GM12874 (cell line): Measurements from ENCODE around the gene POFUT1.

Source experiments
- TF ChIP-seq, protein P1 (sequence below): IDR thresholded peaks from 2 replicates; pipeline ENCODE4 v1.5.1; 2011; ENCODE audit warnings: low read depth, mild to moderate bottlenecking, control low read depth, low read length, moderate library complexity; ENCODE audit not compliant: insufficient read depth

Gene POFUT1

DNA sequence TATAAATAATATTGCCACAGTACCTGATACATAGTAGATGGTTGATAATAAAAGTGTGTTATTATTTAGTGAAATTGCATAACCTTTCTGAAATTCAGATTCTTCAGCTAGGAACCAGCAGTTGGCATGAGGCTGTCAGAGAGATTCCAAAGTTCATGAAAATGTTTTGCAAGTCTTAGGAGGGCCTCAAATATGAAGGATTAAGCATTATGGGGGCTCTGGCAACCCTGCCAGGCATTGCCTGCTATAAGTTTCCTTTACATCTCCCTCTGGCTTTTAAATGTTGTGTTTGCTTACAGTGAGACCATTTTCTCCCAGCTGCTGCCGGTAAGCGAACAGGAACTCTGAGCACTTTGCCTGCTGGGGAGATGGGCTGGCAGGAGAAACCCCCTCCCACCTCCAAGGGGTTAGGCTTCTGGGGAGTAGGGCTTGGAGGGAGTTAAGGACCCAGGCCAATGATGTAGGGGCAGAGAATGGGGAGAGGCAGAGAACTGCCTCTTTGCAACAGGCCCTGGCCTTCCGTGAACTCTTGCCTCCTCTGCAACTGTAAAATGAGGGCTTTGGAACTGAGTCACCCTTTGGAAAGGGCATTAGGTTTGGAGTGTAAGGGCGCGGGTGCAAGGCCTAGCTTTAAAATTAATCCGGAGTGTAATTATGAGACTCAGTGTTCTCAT lies 36.6 kb downstream of the POFUT1 start:
- TF ChIP-seq, protein P1, sequence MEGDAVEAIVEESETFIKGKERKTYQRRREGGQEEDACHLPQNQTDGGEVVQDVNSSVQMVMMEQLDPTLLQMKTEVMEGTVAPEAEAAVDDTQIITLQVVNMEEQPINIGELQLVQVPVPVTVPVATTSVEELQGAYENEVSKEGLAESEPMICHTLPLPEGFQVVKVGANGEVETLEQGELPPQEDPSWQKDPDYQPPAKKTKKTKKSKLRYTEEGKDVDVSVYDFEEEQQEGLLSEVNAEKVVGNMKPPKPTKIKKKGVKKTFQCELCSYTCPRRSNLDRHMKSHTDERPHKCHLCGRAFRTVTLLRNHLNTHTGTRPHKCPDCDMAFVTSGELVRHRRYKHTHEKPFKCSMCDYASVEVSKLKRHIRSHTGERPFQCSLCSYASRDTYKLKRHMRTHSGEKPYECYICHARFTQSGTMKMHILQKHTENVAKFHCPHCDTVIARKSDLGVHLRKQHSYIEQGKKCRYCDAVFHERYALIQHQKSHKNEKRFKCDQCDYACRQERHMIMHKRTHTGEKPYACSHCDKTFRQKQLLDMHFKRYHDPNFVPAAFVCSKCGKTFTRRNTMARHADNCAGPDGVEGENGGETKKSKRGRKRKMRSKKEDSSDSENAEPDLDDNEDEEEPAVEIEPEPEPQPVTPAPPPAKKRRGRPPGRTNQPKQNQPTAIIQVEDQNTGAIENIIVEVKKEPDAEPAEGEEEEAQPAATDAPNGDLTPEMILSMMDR, result no peak

DNA sequence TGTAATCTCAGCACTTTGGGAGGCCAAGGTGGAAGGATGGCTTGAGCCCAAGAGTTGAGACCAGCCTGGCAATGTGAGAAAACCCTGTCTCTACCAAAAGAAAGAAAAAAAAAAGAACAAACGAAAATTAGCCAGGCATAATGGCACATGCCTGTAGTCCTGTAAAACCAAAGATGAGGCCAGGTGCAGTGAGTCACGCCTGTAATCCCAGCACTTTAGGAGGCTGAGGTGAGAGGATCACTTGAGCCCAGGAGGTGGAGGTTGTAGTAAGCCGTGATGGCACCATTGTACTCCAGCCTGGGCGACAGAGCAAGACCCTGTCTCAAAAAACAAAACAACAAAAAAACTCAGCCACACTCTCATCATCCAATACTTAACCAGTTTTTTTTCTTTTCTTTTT lies 37.3 kb downstream of the POFUT1 start:
- TF ChIP-seq, protein P1, result no peak

DNA sequence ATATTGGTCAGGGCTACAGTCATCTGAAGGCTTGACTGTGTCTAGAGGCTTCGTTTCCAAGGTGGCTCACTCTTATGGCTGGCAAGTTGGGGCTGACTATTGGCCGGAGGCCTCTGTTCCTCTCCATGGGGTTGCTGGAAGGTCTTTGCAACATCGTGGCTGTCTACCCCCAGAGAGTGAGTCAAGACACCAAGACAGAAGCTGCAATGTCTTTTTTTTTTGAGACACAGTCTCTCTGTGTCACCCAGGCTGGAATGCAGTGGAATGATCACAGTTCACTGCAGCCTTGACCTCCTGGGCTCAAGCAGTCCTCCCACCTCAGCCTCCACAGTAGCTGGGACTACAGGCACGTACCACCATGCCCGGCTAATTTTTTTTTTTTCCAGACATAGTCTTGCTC lies 40.4 kb downstream of the POFUT1 start:
- TF ChIP-seq, protein P1, result no peak

DNA sequence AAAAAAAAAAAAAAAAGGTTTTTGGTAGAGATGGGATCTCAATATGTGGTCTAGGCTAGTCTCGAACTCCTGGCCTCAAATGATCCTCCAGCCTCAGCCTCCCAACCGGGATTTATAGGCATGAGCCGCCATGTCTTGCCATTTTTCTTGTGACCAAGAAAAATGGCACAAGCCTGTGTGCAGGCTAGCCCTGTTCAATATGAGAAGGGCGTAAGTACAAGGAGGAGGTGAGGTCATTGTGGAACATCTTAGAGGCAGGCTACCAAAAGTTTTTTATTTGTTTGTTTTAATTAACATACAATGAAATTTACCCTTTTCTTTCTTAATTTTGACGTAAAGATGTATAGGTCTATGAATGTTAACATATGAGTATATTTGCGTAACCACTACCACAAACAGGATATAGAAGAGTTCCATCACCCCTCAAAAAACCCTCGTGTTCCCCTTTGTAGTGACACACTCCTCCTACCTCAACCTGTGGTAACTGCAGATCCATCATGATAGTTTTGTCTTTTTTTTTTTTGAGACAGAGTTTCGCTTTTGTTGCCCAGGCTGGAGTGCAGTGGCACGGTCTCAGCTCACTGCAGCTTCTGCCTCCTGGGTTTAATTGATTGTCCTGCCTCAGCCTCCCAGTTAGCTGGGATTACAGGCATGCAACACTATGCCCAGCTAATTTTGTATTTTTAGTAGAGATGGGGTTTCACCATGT lies 41.5 kb downstream of the POFUT1 start:
- TF ChIP-seq, protein P1, result no peak

DNA sequence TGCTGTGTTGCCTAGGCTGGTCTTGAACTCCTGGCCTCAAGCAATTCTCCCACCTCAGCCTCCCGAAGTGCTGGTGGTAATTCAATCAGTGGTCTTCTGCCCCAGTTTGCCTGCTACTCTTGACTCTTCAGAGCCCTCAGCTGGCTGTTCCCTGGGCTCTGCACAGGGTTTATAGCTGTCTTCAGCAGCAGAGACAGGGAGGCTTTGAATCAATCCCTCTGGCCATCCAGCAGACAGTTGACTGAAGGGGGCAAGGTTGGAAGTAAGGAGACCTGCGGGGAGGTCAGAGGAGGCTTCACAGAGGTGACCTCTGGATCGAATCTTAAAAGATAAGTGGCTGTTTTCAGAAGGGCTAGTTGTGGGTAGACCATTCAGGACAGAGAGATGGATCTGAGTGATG lies 43.8 kb downstream of the POFUT1 start:
- TF ChIP-seq, protein P1, result no peak

DNA sequence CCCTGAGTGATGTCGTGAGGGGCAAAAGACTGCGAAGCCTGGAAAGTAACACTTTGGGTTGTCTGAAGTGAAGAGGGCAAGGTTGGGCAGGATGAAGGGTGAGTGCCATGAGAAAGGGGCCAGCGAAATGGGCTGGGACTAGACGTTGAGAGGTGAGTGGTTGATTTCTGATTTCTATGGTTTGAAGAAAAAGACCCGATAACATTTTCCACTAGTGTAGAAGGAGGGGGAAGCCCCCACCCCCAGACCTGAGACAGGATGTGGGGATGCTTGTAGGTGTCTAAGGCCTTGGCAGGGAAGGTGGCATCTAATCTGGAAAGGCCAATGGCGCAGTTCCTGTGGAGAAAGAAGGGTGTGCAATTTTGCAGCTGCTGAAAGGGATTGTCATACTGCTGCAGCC lies 44.5 kb downstream of the POFUT1 start:
- TF ChIP-seq, protein P1, result no peak

DNA sequence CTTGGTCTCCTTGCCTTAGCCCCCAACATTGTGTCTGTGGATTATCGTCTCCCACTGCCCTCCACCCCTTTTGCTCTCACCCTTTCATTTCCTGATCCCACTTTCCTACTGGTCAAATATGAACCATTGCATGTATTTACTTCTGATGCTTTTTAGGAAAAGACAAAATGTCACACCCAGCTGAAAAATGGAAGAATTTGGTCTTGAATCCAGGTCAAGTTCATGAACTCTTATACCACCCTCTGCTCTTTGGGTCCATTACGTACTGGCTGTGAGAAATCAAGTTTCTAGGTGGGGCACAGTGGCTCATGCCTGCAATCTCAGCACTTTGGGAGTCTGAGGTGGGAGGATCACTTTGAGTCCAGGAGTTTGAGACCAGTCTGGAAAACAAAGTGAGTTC lies 54.0 kb downstream of the POFUT1 start:
- TF ChIP-seq, protein P1, result no peak
